HG02588 (cell line): Measurements from ENCODE around the gene GREB1.

Experiments
- ATAC-seq: cut with Tn5 transposase; IDR thresholded peaks from one replicate; pipeline ENCODE4 v1.9.1; 2021; ENCODE audit warnings: mild to moderate bottlenecking, moderate library complexity; ENCODE audit not compliant: unreplicated experiment

Gene GREB1

DNA sequence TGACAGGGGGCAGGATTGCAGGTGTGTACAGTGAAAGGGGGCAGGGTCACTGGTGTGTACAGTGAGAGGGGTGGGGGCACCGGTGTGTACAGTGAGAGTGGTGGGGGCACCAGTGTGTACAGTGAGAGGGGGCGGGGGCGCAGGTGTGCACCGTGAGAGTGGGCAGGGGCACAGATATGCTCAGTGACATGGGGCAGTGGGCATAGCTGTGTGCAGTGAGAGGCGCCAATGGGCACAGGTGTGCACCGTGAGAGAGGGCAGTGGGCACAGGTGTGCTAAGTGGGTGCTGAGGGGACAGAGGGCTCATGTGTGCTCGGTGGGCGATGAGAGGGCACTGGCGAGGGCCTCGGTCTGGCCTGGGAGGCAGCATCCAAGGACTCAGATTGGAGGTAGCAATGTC lies 63.0 kb downstream of the GREB1 start:
- no peak for ATAC-seq

DNA sequence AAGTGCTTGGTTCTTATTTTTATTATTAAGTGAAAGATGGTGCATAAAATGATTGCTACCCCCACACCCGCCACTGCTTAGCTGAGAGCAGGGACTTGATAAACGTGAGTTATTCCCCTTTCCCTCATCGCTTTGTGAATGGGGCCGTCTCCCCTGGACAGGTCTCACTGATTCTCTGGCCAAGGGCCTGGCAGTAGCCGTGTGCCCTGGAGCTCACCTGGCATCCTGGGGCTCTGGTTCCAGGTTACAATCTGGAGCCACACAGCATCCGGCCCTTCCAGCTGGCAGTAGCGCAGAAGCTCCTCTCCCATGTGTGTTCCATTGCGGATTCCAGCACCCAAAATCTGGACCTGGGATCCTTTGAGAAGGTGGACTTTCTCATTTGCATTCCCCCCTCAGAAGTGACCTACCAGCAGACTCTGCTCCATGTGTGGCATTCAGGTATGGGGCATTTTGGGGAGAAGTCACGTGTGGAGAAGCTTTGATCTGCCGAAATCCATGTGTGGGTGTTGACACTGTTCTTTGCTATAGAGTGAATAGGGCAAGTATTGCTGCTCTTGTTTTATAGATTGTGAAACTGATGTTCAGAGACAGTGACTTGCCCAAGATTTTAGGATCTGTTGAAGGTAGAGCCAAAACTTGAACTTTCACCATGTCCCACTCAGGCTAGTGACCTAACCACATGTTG lies 63.8 kb downstream of the GREB1 start:
- ATAC-seq = no peak

DNA sequence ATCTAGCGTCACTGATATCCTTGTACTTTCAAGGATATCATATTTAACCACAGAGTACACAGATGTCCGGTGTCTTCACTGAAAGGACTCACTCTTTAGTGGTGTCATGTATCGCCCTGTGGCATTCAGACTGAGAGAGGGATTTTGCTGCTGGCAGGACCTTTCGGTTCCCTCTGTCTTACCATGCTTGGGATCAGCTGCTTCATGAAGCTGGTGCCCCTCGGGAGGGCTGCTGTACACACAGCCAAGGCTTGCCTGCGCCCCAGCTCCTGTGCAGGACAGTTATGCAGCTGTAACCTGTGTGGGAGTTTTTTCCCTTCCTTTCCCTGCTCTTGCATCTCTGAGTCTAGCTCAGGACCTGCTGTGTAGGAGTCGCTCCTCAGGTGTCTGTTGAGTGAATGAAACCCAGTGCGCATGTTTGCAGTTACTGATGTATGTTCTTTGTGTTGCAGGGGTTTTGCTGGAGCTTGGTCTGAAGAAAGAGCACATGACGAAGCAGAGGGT lies 64.4 kb downstream of the GREB1 start:
- ATAC-seq = no peak

DNA sequence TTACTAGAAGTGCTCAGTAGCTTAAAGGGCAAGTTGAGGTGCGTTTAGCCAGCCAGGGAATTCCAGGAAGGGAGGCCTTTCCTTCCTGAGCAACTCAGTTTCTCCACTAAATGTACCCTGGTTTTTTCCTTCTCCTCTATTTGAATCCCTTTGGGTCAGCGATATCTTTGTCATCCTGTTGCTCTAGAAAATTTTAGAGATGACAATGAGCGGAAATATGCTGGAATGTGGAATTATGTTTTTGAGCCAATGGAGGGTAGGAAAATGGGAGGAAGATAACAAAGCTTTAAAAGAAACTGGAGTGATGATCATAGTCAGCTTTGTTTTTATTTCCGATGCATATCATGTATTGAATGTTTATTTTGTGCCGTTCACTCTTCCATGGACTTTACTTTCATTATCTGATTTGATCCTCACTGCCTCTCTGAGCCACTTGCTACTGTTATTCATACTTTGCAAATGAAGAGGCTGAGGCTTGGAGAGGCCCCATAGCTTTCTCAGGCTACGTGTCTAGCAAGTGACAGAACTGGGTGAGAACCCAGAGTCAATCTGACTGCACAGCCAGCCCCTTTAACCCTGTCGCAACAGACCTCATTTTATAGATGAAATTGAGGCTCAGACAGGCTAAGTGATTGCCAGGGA lies 68.8 kb downstream of the GREB1 start:
- ATAC-seq = no peak

DNA sequence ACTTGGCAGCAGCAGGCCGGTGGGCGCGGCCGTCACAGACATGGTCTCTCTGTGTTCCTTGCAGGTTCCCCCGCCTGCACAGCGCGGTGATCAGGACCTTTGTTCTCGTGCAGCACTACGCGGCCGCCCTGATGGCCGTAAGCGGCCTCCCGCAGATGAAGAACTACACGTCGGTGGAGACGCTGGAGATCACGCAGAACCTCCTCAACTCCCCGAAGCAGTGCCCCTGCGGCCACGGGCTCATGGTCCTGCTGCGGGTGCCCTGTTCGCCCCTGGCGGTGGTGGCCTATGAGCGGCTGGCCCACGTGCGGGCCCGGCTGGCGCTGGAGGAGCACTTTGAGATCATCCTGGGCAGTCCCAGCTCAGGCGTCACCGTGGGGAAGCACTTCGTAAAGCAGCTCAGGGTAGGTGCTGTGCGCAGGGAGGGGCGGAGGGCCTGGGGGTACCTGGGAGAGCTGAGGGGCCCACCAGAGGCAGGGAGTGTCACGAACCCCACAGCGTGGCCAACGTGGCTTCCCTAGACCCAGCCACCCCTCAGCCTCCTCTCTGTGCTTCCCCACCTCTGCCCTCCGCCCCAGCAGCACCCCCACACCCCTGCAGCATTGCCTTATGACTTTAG lies 76.9 kb downstream of the GREB1 start:
- no peak for ATAC-seq

DNA sequence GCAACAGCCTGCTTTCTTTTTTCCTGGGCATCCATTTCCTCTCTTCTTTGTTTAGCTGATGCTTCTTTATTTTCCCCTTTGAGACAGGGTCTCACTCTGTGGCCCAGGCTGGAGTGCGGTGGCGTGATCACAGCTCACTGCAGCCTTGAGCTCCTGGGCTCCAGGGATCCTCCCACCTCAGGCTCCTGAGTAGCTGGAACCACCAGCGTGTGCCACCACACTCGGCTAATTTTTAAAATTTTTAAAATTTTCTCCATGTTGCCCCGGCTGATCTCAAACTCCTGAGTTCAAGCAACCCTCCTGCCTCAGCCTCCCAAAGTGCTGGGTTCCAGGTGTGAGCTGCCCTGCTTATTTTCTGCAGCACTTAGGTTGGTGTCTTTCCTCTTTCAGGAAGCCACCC lies 77.4 kb downstream of the GREB1 start:
- no peak for ATAC-seq

DNA sequence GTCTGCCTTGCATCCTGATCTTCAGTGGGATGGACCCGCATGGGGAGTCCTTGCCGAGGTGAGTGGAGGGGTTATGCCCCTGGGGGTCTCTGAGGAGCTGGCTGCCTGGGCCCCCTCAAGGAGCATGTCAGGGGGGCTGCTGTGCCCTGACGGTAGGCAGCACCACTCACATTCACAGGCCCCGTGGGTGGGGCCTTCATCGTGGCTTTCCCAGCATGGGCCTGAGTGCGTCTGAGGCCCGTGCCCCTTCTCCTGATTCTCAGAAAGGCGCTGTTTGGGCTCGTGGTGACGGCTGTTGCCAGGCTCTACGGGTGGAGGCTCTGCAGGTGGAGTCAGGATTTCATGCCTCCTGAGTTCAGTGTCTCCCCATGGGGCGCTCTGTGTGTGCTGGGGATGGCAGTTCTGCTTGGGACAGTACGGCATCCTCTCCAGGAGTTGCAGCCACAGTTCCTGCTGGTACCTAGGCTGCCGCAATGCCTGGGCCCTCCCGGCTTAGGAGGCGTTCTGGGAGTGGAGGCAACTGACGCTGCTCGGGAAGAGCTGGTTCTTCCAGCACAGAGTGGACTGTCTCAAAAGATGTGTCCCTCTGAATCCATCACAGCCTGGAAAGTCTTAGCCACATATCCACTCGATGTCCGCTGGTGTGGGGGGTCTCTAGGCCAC lies 78.8 kb downstream of the GREB1 start:
- no peak for ATAC-seq

DNA sequence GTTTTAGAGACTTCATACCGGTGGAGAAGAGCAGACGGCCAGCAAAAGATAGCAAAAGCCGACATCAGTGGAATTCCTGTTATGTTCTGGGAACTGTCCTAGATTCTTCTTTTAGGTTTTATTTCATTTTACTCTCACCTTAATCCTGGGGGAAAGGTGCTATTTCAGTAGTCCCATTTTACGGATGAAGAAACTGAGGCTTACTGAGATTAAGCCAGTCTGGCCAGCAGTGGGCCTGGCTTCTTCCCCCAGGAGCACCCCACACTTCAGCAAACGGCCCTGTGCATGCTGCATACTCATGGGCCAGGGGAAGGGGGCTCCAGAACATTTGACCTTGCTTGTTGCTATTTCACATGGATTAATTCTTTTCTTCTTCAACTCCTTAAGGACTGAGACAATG lies 79.5 kb downstream of the GREB1 start:
- ATAC-seq = no peak

DNA sequence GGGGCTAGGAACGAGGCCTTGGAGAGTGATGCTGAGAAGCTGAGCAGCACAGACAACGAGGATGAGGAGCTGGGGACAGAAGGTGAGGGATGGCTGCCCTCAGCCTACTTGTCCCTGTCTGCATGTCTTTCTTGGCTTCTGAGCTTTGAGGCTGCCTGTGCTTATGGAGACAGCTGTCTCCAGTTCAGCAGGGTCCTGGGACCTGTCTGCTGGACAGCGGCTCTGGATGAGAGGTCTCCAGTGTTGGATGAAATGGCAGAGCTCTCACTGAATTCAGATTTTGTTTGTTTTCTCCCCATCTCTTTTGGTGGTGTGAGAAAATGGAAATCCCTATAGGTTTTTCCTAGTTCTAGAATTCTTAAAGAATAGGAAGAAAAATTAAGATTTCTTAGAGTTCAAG lies 81.4 kb downstream of the GREB1 start:
- no peak for ATAC-seq

DNA sequence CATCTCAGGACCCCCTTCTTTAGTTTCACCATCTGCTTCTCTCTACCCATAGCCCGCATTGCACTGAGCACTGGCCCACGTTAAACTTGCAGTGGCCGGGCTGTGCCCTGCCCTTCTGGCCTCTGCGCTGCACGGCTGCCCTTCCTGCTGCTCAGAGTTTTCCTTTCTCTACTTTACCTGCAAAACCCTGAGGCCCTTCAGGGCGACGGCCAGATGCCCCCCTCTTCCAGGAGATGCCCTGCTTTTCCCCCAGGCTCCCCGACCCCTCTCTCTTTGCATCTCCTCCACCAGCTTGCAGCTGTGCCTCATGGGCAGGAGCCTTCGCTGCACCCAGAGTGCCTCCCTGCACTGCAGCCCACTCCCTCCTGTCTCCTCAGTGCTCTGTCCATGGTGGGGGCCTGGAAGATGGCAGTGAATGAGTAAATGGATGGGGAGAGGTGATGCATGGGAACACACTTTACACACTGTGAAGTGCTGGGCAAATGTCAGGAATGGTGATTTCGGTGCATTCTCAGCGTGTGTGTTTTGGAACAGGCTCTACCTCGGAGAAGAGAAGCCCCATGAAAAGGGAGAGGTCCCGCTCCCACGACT lies 82.3 kb downstream of the GREB1 start:
- ATAC-seq = no peak

DNA sequence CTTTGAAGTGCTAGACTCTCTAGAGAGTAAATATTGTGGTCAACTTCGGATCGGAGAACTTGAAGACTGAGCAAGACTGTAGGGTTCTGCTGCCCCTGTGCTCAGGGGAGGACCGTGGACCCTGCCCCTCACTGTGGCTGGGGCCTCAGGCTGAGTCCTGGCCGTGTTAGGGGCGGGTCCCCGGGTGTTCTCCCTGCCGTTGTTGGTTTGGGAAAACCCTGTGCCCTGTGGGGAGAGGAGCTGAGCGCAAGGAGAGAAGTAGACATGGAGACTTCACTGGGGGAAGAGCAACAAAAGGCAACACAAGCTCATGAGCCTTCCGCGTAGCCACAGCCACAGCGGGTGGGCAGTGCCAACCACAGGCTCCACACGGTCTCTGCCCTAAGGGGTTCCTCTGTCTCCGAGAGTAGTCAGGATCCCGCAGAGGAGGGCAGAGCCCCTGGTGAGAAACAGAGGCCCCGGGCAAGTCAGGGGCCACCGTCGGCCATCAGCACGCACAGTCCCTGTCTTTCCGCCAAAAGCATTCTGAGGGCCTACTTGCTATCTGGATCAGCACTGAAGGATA lies 83.1 kb downstream of the GREB1 start:
- ATAC-seq = no peak

DNA sequence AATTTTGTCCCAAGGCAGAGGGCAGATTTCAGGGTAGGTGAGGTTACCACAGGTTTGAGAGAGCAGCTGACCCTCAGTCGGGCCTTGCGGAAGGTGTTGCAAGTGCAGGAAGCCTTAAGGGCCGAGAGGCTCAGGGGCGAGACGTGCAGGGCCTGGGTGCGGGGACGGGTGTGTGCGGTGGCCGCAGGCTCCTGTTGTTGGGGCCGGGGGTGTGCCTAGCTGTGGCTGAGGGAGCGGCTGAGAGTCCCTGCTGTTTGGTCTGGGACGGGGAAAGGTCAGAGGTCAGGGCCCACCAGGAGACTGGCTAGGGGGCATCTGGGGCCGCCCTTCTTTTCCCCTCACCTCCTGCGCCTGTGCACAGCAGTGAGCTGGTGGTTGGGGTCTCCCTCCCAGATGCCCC lies 83.7 kb downstream of the GREB1 start:
- ATAC-seq = no peak

DNA sequence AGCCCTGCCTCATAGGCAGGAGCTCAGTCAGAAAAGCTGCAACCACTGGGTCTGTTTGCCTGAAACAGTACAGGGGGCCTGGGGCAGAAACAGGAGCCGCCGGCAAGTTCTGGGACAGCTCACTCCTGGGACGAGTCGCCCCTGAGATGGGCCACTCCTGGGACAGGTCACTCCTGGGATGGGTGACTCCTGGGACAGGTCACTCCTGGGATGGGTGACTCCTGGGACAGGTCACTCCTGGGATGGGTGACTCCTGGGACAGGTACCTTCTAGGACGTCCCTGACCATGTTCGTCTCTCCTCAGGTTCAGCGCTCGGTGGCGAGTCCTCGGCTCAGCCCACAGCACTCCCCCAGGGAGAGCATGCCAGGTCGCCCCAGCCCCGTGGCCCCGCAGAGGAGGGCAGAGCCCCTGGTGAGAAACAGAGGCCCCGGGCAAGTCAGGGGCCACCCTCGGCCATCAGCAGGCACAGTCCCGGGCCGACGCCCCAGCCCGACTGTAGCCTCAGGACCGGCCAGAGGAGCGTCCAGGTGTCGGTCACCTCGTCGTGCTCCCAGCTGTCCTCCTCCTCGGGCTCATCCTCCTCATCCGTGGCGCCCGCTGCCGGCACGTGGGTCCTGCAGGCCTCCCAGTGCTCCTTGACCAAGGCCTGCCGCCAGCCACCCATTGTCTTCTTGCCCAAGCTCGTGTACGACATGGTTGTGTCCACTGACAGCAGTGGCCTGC lies 84.3 kb downstream of the GREB1 start:
- ATAC-seq = no peak

DNA sequence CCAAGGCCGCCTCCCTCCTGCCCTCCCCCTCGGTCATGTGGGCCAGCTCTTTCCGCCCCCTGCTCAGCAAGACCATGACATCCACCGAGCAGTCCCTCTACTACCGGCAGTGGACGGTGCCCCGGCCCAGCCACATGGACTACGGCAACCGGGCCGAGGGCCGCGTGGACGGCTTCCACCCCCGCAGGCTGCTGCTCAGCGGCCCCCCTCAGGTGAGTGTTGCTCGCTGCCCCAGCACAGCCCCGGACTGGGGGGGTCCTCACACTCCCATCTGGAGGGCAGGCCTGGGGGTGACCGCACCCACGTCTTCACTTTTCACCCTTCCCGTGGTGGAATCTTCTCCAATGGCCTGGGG lies 84.8 kb downstream of the GREB1 start:
- ATAC-seq = no peak

DNA sequence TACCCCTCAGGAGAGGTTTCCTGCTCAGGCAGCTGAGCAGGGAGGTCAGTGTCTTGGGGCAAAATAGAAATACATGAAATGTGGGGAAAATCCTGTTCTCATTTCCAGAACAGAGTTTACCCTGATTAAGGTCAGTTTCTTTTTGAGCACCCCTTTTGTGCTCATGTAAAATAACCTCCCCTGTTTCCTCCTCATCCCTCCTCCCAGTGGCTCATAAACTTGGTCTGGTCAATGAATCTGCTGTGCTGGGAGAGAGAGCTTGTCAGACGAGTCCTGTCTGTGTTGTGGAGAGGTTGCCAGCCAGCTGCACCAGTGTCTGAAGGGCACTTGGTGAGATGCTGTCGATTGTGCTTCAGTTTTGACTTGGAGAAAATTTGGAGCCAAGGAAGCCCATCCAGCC lies 87.6 kb downstream of the GREB1 start:
- no peak for ATAC-seq

DNA sequence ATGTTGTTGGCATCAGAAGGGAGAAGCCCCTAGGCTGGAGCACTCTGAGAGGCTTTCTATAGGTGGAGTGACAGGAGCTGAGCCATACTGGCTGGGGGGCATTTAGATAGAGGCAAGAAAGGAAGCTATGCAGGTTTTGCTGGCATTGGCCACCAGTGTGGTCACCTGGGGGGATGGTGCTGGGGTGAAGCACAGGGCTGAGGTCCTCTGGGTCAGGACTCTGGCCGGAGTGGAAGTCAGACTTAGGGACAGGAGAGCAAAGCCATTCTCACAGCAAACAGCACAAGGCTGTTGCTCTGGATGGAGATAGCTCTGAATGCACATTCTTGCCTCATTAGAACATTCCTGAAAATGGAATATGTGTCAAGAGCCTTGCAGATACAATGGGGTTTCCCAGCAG lies 88.8 kb downstream of the GREB1 start:
- ATAC-seq = no peak

DNA sequence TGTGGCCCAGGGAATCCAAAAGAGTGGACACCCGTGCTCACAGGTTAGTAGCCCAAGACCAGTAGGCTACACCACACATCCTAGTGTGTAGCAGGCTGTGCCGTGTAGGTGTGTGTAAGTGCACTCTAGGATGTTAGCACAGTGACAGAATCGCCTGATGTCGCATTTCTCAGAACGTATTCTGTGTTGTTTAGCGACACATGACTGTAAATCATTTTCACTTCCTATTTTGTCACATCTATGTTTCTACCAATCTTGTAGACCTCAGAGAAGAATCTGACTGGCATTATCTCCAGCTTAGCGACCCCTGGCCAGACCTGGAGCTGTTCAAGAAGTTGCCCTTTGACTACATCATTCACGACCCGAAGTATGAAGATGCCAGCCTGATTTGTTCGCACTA lies 91.0 kb downstream of the GREB1 start:
- ATAC-seq = no peak

DNA sequence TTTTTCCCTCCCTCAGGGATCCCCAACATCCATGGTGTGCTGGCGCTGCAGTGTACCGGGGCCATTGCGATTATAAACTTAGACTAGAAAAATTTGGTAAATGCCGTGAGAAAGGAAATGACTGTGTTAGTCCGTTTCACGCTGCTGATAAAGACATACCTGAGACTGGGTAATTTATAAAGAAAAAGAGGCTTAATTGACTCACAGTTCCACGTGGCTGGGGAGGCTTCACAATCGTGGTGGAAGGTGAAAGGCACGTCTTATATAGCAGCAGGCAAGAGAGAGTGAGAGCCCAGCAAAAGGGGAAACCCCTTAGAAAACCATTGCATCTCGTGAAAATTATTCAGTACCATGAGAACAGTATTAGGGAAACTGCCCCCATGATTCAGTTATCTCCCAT lies 91.8 kb downstream of the GREB1 start:
- no peak for ATAC-seq

DNA sequence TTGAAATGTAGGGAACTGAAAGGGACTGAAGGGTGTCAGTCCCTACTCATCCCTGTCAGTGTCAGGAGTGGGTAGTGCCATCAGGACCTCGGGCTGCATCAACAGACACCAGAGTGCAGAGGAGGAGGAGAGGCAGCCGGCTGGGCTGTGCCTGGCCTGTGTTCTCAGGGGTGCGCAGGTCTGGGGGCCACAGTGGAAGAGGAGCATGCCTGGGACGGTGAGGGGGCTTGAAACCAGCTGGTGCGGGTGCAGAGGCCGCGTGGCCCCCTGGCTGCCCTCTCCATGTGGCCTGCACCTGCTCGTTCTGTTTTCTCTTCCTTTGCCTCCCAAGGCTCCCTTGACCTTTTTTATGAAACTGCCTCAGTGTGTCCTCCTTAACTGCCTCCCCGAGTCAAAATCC lies 94.8 kb downstream of the GREB1 start:
- no peak for ATAC-seq

DNA sequence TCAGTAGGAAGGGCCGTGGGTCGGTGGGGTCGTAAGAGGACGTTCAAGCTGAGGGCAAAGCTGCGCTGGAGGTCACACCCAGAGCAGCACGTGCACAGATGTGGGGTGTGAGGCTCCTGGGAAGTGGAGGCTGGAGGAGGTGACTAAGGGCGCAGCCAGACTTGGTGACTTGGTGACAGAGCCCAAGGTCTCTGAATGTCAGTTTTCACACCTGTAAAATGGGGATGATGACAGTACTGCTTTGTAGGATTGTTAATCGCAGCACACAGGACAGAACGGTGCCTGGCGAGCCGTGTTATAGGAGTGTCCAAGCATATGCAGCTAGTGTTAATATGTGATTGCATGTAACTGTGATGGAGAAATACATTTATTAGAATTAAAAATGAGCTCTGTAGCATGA lies 95.4 kb downstream of the GREB1 start:
- ATAC-seq = no peak

DNA sequence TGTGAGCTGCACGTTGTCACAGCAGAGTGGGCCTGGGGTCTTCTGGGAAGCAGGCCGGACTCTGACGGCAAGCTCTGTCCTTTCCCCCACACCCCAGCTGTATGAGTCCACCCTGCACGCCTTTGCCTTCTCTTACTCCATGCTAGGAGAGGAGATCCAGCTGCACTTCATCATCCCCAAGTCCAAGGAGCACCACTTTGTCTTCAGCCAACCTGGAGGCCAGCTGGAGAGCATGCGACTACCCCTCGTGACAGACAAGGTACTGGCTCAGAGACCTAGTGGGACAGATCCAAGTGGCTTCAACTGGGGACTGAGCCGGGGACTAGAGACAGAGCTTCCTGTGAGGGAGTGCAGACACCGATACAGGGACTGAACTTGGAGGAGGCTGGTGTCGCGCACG lies 96.0 kb downstream of the GREB1 start:
- ATAC-seq = no peak
